ENCODE results near the gene ATRIP.

- TF ChIP-seq CTCF (conservative IDR thresholded peaks at IDR 0.05) (no peak), ZFX (IDR thresholded peaks at IDR 0.05) (no peak)
Measured at GRCh38 chr3:48430708-48431101, 15.8 kb upstream of the ATRIP start.

Data from C4-2B (cell line).